CD1c-positive myeloid dendritic cell (primary cell): ENCODE data around the gene PEX26.
"Not testable (repeated sequence)": the region's sequence is repeated elsewhere in the genome, so short reads cannot be mapped to it uniquely, and the experiment has no call there.

Source experiments
- DNase-seq: peaks from one replicate; pipeline ENCODE4 v3.0.0-alpha.2; 2016; ENCODE audit errors: extremely low spot score

The PEX26 gene

GRCh38 chr22:18071307-18071967 lies 6.4 kb upstream of the PEX26 start:
- not testable (repeated sequence) for DNase-seq

GRCh38 chr22:18071968-18072310 lies 5.9 kb upstream of the PEX26 start:
- DNase-seq, result no peak

GRCh38 chr22:18073467-18073866 lies 4.3 kb upstream of the PEX26 start:
- no peak for DNase-seq

- not testable (repeated sequence) for DNase-seq
Measured at GRCh38 chr22:18073927-18074326, 3.9 kb upstream of the PEX26 start.

- no peak for DNase-seq
Measured at GRCh38 chr22:18075101-18075719, 2.6 kb upstream of the PEX26 start.

- DNase-seq, result peak; percentile 86
Measured at GRCh38 chr22:18075720-18076497, 1.9 kb upstream of the PEX26 start.

GRCh38 chr22:18077087-18077638 lies 627 bp upstream of the PEX26 start:
- no peak for DNase-seq

GRCh38 chr22:18078329-18079041 lies 695 bp downstream of the PEX26 start:
- DNase-seq, result peak; percentile 24

- no peak for DNase-seq
Measured at GRCh38 chr22:18079706-18080233, 2.0 kb downstream of the PEX26 start.

GRCh38 chr22:18081416-18081815 lies 3.6 kb downstream of the PEX26 start:
- no peak for DNase-seq

GRCh38 chr22:18082467-18082866 lies 4.7 kb downstream of the PEX26 start:
- no peak for DNase-seq

- no peak for DNase-seq
Measured at GRCh38 chr22:18083406-18083805, 5.6 kb downstream of the PEX26 start.

- DNase-seq, result no peak
Measured at GRCh38 chr22:18085188-18085587, 7.4 kb downstream of the PEX26 start.

GRCh38 chr22:18087350-18087855 lies 9.6 kb downstream of the PEX26 start:
- DNase-seq, result no peak

GRCh38 chr22:18088825-18089568 lies 11.2 kb downstream of the PEX26 start:
- DNase-seq, result no peak

GRCh38 chr22:18090286-18090685 lies 12.5 kb downstream of the PEX26 start:
- no peak for DNase-seq

GRCh38 chr22:18091478-18091877 lies 13.7 kb downstream of the PEX26 start:
- DNase-seq, result no peak

GRCh38 chr22:18091916-18092526 lies 14.2 kb downstream of the PEX26 start:
- DNase-seq, result no peak

GRCh38 chr22:18093661-18094060 lies 15.9 kb downstream of the PEX26 start:
- DNase-seq, result no peak

- DNase-seq, result no peak
Measured at GRCh38 chr22:18095101-18095805, 17.5 kb downstream of the PEX26 start.
